ENCODE measurements around the gene PDZRN3. TPM values are rescaled to one million over a fixed set of nuclear protein-coding genes. Genes with fewer than 3 reads are reported as not detected.

Gene PDZRN3
- total and polyA plus RNA-seq, 2 donors (not counting 3 experiments of a cell fraction or from before 2014, with no cell fraction given): not detected

- intact Hi-C loops (cut with micrococcal nuclease): no loop called here
- CTCF ChIA-PET: no interaction called here
- H3K27ac ChIP-seq (ENCODE audit: insufficient read depth, low read depth, low read length): no peak overlapping the region
Observed at GRCh38 chr3:73521734-73522336, 102.9 kb downstream of the PDZRN3 start.

GRCh38 chr3:73520931-73521461 is 103.7 kb downstream of the PDZRN3 start:
- no peaks in the 10 kb centered on the region for H3K4me1 ChIP-seq (ENCODE audit: control insufficient read depth, extremely low read depth, insufficient read depth, low read length)
- intact Hi-C loops (cut with micrococcal nuclease): no loop called here

More at GRCh38 chr3:73521734-73522336, 102.9 kb downstream of the PDZRN3 start:
- Histone ChIP-seq H3K27me3 (ENCODE audit: control insufficient read depth in 2 of 2, insufficient read depth in 2 of 2, low read length in 2 of 2) (no peaks in the 10 kb centered on the region), H3K4me2 (ENCODE audit: insufficient read depth, low read length) (no peak overlapping the region), H3K9ac (replicated peaks; ENCODE audit: extremely low read depth, insufficient read depth, low read length) (no peak overlapping the region), H3K4me1 (ENCODE audit: control insufficient read depth, extremely low read depth, insufficient read depth, low read length) (no peaks in the 10 kb centered on the region), H3K36me3 (ENCODE audit: control insufficient read depth in 2 of 2, extremely low read depth in 1 of 2, insufficient read depth in 2 of 2, low read length in 2 of 2) (no peaks in the 10 kb centered on the region), H2AFZ (ENCODE audit: low read depth, low read length) (no peak overlapping the region), H4K20me1 (replicated peaks; ENCODE audit: control insufficient read depth, extremely low read depth, insufficient read depth, low read length) (no peaks in the 10 kb centered on the region), H3K4me3 (replicated peaks in 1 of 3; ENCODE audit: insufficient read depth in 1 of 3, low read depth in 1 of 3, low read length in 3 of 3) (no peak overlapping the region), H3K79me2 (ENCODE audit: control insufficient read depth, insufficient read depth, low read length) (no peaks in the 10 kb centered on the region), H3K9me1 (replicated peaks; ENCODE audit: control insufficient read depth, extremely low read depth, insufficient read depth, low read length) (no peaks in the 10 kb centered on the region), H3K9me3 (replicated peaks; ENCODE audit: control insufficient read depth, insufficient read depth, low read length) (no peaks in the 10 kb centered on the region)
- POLR2A ChIA-PET: no interaction called here
- BruUV-seq (replicated peaks): no TSS peak
- no peak for TF ChIP-seq POLR2AphosphoS5 (IDR thresholded peaks at IDR 0.05; ENCODE audit: insufficient read depth, low read depth, low read length)
- TF ChIP-seq, protein P1, sequence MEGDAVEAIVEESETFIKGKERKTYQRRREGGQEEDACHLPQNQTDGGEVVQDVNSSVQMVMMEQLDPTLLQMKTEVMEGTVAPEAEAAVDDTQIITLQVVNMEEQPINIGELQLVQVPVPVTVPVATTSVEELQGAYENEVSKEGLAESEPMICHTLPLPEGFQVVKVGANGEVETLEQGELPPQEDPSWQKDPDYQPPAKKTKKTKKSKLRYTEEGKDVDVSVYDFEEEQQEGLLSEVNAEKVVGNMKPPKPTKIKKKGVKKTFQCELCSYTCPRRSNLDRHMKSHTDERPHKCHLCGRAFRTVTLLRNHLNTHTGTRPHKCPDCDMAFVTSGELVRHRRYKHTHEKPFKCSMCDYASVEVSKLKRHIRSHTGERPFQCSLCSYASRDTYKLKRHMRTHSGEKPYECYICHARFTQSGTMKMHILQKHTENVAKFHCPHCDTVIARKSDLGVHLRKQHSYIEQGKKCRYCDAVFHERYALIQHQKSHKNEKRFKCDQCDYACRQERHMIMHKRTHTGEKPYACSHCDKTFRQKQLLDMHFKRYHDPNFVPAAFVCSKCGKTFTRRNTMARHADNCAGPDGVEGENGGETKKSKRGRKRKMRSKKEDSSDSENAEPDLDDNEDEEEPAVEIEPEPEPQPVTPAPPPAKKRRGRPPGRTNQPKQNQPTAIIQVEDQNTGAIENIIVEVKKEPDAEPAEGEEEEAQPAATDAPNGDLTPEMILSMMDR (IDR thresholded peaks at IDR 0.05; ENCODE audit: extremely low read depth in 1 of 2, insufficient read depth in 1 of 2, low read depth in 1 of 2, low read length in 2 of 2): no peak
- TF ChIP-seq GATA2 (IDR thresholded peaks at IDR 0.05; ENCODE audit: insufficient read depth, insufficient read length, low read depth, low read length): no peak
- TF ChIP-seq FOS (IDR thresholded peaks at IDR 0.05; ENCODE audit: borderline replicate concordance, insufficient read depth, low read length): no peak
- dilution Hi-C loops (cut with MboI; ENCODE audit: extremely low pct_ligation_motif_present, low sequenced_read_pairs): no loop called here
- DNase-seq (ENCODE audit: low read depth, low spot score): no peak
- FAIRE-seq: no peak

More at GRCh38 chr3:73520931-73521461, 103.7 kb downstream of the PDZRN3 start:
- Histone ChIP-seq H3K27ac (ENCODE audit: insufficient read depth, low read depth, low read length) (no peak overlapping the region), H3K9me3 (replicated peaks; ENCODE audit: control insufficient read depth, insufficient read depth, low read length) (no peaks in the 10 kb centered on the region), H4K20me1 (replicated peaks; ENCODE audit: control insufficient read depth, extremely low read depth, insufficient read depth, low read length) (no peaks in the 10 kb centered on the region), H3K4me3 (replicated peaks in 1 of 3; ENCODE audit: insufficient read depth in 1 of 3, low read depth in 1 of 3, low read length in 3 of 3) (no peak overlapping the region), H3K4me2 (ENCODE audit: insufficient read depth, low read length) (no peak overlapping the region), H3K9me1 (replicated peaks; ENCODE audit: control insufficient read depth, extremely low read depth, insufficient read depth, low read length) (no peaks in the 10 kb centered on the region), H3K27me3 (ENCODE audit: control insufficient read depth in 2 of 2, insufficient read depth in 2 of 2, low read length in 2 of 2) (no peaks in the 10 kb centered on the region), H3K79me2 (ENCODE audit: control insufficient read depth, insufficient read depth, low read length) (no peaks in the 10 kb centered on the region), H3K9ac (replicated peaks; ENCODE audit: extremely low read depth, insufficient read depth, low read length) (no peak overlapping the region), H3K36me3 (ENCODE audit: control insufficient read depth in 2 of 2, extremely low read depth in 1 of 2, insufficient read depth in 2 of 2, low read length in 2 of 2) (no peaks in the 10 kb centered on the region), H2AFZ (ENCODE audit: low read depth, low read length) (no peak overlapping the region)
- FAIRE-seq (no peak), DNase-seq (ENCODE audit: low read depth, low spot score) (no peak)
- ChIA-PET CTCF (no interaction called here), POLR2A (no interaction called here)
- no TSS peak for BruUV-seq (replicated peaks)
- dilution Hi-C loops (cut with MboI; ENCODE audit: extremely low pct_ligation_motif_present, low sequenced_read_pairs): no loop called here
- no peak for TF ChIP-seq EZH2 (IDR thresholded peaks at IDR 0.05; ENCODE audit: borderline replicate concordance, low read depth, low read length, severe bottlenecking)
- no peak for TF ChIP-seq MYC (IDR thresholded peaks at IDR 0.05; ENCODE audit: low read depth, low read length)
- no peak for TF ChIP-seq POLR2AphosphoS5 (IDR thresholded peaks at IDR 0.05; ENCODE audit: insufficient read depth, low read depth, low read length)
- no peak for TF ChIP-seq POLR2A (IDR thresholded peaks at IDR 0.05; ENCODE audit: low read depth, low read length)
- no peak for TF ChIP-seq FOS (IDR thresholded peaks at IDR 0.05; ENCODE audit: borderline replicate concordance, insufficient read depth, low read length)
- TF ChIP-seq, protein P2, sequence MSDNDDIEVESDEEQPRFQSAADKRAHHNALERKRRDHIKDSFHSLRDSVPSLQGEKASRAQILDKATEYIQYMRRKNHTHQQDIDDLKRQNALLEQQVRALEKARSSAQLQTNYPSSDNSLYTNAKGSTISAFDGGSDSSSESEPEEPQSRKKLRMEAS (IDR thresholded peaks at IDR 0.05; ENCODE audit: insufficient read depth, insufficient read length): no peak
